Parathyroid adenoma (tissue), 2 donors: ENCODE measurements around the gene IFITM5.
A peak's percentile ranks its signal among the peaks of the same experiment; 100 is the strongest.
"Not testable (repeated sequence)": the region's sequence is repeated elsewhere in the genome, so short reads cannot be mapped to it uniquely, and the experiment has no call there.

ENCODE experiments used
- H2AFZ ChIP-seq: fragments of 300-600 bp; sonication (generic); one replicate; pipeline ENCODE4 v1.7.0; 2017; ENCODE audit warnings: antibody characterized with exemption, mild to moderate bottlenecking
- H3K27ac ChIP-seq: fragments of 300-600 bp; sonication (generic); one replicate; pipeline ENCODE4 v1.7.0; 2017
- H3K27me3 ChIP-seq: fragments of 300-600 bp; sonication (generic); one replicate; pipeline ENCODE4 v1.7.0; 2017; ENCODE audit warnings: low read length; ENCODE audit not compliant: control insufficient read depth, insufficient read depth
- H3K36me3 ChIP-seq: fragments of 300-600 bp; sonication (generic); one replicate; pipeline ENCODE4 v1.7.0; 2017; ENCODE audit warnings: low read length; ENCODE audit not compliant: control insufficient read depth, insufficient read depth
- H3K4me1 ChIP-seq: fragments of 300-600 bp; sonication (generic); one replicate; pipeline ENCODE4 v1.7.0; 2017; ENCODE audit warnings: control low read depth
- H3K4me2 ChIP-seq: fragments of 300-600 bp; sonication (generic); one replicate; pipeline ENCODE4 v1.7.0; 2017; ENCODE audit warnings: low read length
- H3K4me3 ChIP-seq: fragments of 300-600 bp; sonication (generic); one replicate; pipeline ENCODE4 v1.7.0; 2017; ENCODE audit warnings: low read depth, low read length
- H3K79me2 ChIP-seq: fragments of 300-600 bp; sonication (generic); one replicate; pipeline ENCODE4 v1.7.0; 2017; ENCODE audit warnings: control low read depth
- H3K9ac ChIP-seq: fragments of 300-600 bp; sonication (generic); one replicate; pipeline ENCODE4 v1.7.0; 2017; ENCODE audit warnings: mild to moderate bottlenecking
- H3K9me3 ChIP-seq: fragments of 300-600 bp; sonication (generic); one replicate; pipeline ENCODE4 v1.7.0; 2017; ENCODE audit warnings: low read length; ENCODE audit not compliant: control insufficient read depth
- CTCF ChIP-seq: fragments of 300-600 bp; sonication (generic); IDR thresholded peaks from one replicate; pipeline ENCODE4 v1.7.0; 2017; ENCODE audit warnings: antibody characterized with exemption, mild to moderate bottlenecking
- donor health status: primary hyperparathyroidism.

The IFITM5 gene

DNA sequence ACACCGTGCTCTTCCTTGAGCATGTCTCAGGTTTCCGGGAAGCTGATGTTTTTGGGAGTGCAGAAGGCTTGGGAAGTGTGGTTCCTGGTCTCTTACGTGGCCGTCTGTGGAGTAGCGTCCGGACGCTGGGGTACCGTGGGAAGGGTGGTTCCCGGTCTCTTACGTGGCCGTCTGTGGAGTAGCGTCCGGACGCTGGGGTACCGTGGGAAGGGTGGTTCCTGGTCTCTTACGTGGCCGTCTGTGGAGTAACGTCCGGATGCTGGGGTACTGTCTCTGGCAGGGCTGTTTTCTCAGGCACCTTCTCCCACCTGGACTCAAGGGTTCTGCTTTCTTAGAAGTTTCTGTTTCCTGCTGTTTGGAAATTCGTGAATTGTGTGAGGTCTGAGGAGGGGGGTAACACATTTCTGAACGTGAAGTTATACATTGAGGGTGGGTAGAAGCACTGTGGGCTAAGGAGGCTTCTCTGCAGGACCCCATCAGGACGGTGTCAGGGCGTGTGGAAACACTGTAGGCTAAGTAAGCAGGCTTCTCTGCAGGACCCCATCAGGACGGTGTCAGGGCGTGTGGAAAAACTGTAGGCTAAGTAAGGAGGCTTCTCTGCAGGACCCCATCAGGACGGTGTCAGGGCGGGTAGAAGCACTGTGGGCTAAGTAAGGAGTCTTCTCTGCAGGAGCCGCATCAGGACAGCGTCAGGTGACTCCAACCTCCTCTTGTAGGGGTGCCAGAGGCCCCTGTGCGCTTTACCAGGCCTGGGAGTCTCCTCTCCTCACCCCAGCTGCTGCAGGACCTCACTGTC is 26.7 kb upstream of the IFITM5 start:
- Histone ChIP-seq H3K27me3 (no peaks in the 10 kb centered on the region), H3K4me1 (no peaks in the 10 kb centered on the region), H3K4me3 (no peak overlapping the region), H3K9me3 (no peaks in the 10 kb centered on the region), H3K4me2 (no peak overlapping the region), H3K79me2 (no peaks in the 10 kb centered on the region), H3K27ac (peak overlapping the region; percentile 83), H3K9ac (no peak overlapping the region), H2AFZ (no peak overlapping the region), H3K36me3 (no peaks in the 10 kb centered on the region)
- no peak for TF ChIP-seq CTCF

DNA sequence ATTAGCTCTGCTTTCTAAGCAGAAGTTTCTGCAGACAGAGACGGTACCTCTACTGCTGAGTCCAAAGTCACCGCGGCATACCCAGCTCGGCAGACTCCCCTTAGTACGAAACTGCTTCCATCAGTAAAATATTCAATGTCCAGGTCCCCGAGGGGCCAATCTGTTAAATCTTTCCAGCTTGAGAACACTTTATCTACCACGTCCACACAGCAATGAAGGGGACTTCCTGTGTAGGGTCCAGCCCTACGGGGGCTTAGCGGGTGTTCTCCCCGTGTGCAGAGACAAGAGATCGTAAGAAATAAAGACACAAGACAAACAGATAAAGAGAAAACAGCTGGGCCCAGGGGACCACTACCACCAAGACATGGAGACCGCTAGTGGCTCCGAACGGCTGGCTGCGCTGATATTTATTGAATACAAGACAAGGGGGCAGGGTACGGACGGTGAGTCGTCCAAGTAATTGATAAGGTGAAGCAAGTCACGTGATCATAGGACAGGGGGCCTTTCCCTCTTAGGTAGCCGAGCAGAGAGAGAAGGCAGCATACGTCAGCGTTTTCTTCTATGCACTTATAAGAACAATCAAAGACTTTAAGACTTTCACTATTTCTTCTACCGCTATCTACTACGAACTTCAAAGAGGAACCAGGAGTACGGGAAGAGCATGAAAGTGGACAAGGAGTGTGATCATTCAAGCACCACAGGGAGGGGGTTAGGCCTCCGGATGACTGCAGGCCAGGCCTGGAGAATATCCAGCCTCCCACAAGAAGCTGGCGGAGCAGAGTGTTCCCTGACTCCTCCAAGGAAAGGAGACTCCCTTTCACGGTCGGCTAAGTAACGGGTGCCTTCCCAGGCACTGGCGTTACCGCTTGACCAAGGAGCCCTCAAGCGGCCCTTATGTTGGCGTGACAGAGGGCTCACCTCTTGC is 25.5 kb upstream of the IFITM5 start:
- H3K4me1 ChIP-seq, H3K9me3 ChIP-seq, H3K4me2 ChIP-seq, H3K27me3 ChIP-seq, H3K4me3 ChIP-seq, H3K9ac ChIP-seq, H2AFZ ChIP-seq, H3K79me2 ChIP-seq, H3K36me3 ChIP-seq: not testable (repeated sequence)
- peak overlapping the region; percentile 5 for H3K27ac ChIP-seq

DNA sequence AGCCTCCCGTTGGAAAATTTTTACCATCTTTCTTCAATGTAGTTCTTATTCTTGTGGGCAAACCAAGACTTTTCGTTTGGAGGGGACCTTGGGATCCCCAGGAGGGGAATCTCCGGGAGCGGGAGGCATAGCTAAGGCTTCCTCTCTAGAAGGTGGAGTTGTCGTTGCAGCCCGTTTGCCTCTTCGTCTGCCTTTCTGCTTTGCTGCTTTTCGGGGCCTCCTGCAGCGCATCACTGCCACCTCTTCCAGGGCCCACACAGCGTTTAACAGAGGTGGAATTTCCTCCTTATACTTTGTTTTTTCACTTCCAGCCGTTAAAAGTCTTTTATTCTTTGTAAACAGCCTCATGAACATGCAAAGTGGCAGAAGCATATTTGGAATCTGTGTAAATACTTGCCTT is 24.8 kb upstream of the IFITM5 start:
- H3K9ac ChIP-seq, result no peak overlapping the region
- TF ChIP-seq CTCF, result no peak
- no peak overlapping the region for H3K27ac ChIP-seq
- H3K9me3 ChIP-seq, result no peaks in the 10 kb centered on the region
- no peaks in the 10 kb centered on the region for H3K36me3 ChIP-seq
- peaks cover 2% of the 10 kb centered on the region for H3K79me2 ChIP-seq
- H3K4me2 ChIP-seq, result no peak overlapping the region
- no peak overlapping the region for H3K4me3 ChIP-seq
- H3K4me1 ChIP-seq, result no peaks in the 10 kb centered on the region
- no peaks in the 10 kb centered on the region for H3K27me3 ChIP-seq
- H2AFZ ChIP-seq, result no peak overlapping the region

DNA sequence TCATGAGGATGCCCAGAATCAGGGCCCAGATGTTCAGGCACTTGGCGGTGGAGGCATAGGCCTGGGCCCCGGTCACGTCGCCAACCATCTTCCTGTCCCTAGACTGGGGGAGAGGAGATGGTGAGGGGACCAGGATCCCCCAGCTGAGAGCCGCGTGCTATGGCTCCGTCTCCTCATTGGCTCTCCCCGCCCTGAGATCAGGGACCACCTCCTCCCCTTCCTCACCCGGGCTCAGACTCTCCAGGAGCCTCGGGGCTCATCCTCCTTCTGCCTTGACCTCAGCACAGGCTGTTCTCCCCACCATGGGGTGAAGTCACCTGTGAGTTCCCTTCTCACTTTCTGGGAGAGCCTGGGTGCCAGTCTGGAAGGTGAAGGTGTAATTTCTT is 20.6 kb upstream of the IFITM5 start:
- not testable (repeated sequence) for H3K27me3 ChIP-seq, H3K9me3 ChIP-seq, H3K4me1 ChIP-seq, H3K79me2 ChIP-seq, H2AFZ ChIP-seq, H3K36me3 ChIP-seq
- Histone ChIP-seq H3K4me2 (peak overlapping the region; percentile 71), H3K27ac (peak overlapping the region; percentile 99), H3K4me3 (peak overlapping the region; percentile 53), H3K9ac (peak overlapping the region; percentile 37)

GRCh38 chr11:319121-319887 is 20.0 kb upstream of the IFITM5 start:
- not testable (repeated sequence) for H3K79me2 ChIP-seq, H3K27me3 ChIP-seq, H3K4me1 ChIP-seq, H3K9me3 ChIP-seq, H3K36me3 ChIP-seq
- Histone ChIP-seq H3K9ac (peak overlapping the region; percentile 46), H2AFZ (peak overlapping the region; percentile 33), H3K27ac (peak overlapping the region; percentile 99), H3K4me2 (peak overlapping the region; percentile 71), H3K4me3 (peak overlapping the region; percentile 53)

- Histone ChIP-seq H3K27ac (peak overlapping the region; percentile 99), H3K9ac (peak overlapping the region; percentile 46), H2AFZ (peak overlapping the region; percentile 33)
- H3K9me3 ChIP-seq, H3K27me3 ChIP-seq, H3K79me2 ChIP-seq, H3K4me1 ChIP-seq, H3K4me3 ChIP-seq, H3K4me2 ChIP-seq, H3K36me3 ChIP-seq: not testable (repeated sequence)
These were observed 19.2 kb upstream of the IFITM5 start for GRCh38 chr11:318405-319120.

DNA sequence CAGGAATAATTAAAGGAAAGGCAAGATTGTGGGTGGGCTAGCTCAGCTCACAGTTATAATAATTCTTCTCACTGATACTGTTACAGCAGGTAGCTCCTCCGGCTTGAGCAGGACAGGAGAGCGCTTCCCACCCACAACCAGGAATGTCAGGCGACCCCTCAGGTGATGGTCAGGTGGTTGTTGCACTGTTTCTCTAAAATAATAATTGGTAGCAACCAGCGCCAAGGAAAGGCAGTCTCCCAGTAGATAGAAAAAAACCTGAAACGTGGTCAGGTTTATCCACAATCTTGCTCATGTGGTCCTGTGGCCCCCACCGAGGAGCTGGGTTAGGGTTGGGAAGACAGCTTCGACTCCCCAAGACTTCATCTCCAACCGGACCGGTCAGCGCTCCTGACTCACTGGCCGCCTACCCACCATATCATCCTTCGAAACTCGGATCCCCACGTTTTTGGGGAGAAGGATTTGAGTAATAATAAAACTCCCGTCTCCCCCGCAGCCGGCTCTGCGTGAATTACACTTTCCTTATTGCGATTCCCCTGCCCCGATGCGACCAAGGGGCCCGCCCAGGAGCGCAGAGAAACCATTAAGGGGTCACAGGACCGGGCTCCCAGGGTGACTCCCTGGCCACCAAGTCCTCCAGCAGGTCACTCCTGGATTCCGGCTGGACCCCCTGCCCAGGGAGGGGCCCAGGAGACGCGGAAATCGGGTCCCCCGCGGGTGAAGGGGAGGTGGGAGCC is 18.5 kb upstream of the IFITM5 start:
- Histone ChIP-seq H3K4me3 (peak overlapping the region; percentile 16), H3K27ac (peak overlapping the region; percentile 49)
- H3K27me3 ChIP-seq, H3K9me3 ChIP-seq, H3K9ac ChIP-seq, H3K79me2 ChIP-seq, H2AFZ ChIP-seq, H3K4me2 ChIP-seq, H3K4me1 ChIP-seq, H3K36me3 ChIP-seq: not testable (repeated sequence)
